Uterus (tissue), 2 donors: ENCODE data around the gene BSND.

Experiments
- CTCF ChIP-seq, 4 experiments: fragments of 200-600 bp in 2 of 4; fragments of 450-650 bp in 2 of 4; sonication (generic) in 2 of 4; IDR thresholded peaks; one replicate each; pipeline ENCODE4 v1.5.1; 2016 to 2019; ENCODE audit warnings: antibody characterized with exemption in 4 of 4, mild to moderate bottlenecking in 2 of 4, moderate library complexity in 1 of 4
- POLR2A ChIP-seq, 2 donors: fragments of 450-650 bp; IDR thresholded peaks; one replicate each; pipeline ENCODE4 v1.6.1; 2016; ENCODE audit warnings: antibody characterized with exemption in 2 of 2, mild to moderate bottlenecking in 1 of 2, moderate library complexity in 1 of 2

GRCh38 chr1:55045430-55045829, 46.7 kb downstream of the BSND start:
- TF ChIP-seq CTCF (IDR thresholded peaks at IDR 0.05), result no peak
- no peak for TF ChIP-seq POLR2A (IDR thresholded peaks at IDR 0.05)
